Occipital lobe (tissue), 2 donors: ENCODE results near the gene SERPINA9. TPM values are rescaled to one million over a fixed set of nuclear protein-coding genes. Genes with fewer than 3 reads are reported as not detected.
"Not testable (repeated sequence)": the region's sequence is repeated elsewhere in the genome, so short reads cannot be mapped to it uniquely, and the experiment has no call there.

ENCODE experiments used
- DNase-seq: peaks from one replicate; lab custom pipeline; 2025; lab: John Stamatoyannopoulos, UW
- total RNA-seq: library from RNA; depleted of rRNA; stranded (reverse); fragments of >200 nt; gene quantifications from one replicate; pipeline ENCODE4 v1.2.3, GENCODE V29; 2014

The SERPINA9 gene
- total RNA-seq, 1 donor from 2014 or later = not detected

GRCh38 chr14:94486883-94487282 lies 10.9 kb upstream of the SERPINA9 start:
- no peak for DNase-seq

GRCh38 chr14:94485944-94486841 lies 10.2 kb upstream of the SERPINA9 start:
- no peak for DNase-seq

GRCh38 chr14:94484481-94484880 lies 8.5 kb upstream of the SERPINA9 start:
- no peak for DNase-seq

GRCh38 chr14:94483729-94484275 lies 7.8 kb upstream of the SERPINA9 start:
- DNase-seq = no peak

- no peak for DNase-seq
These were observed 7.1 kb upstream of the SERPINA9 start for GRCh38 chr14:94483071-94483451.

GRCh38 chr14:94482132-94483070 lies 6.4 kb upstream of the SERPINA9 start:
- not testable (repeated sequence) for DNase-seq

GRCh38 chr14:94481468-94482131 lies 5.6 kb upstream of the SERPINA9 start:
- no peak for DNase-seq

GRCh38 chr14:94480809-94481208 lies 4.8 kb upstream of the SERPINA9 start:
- no peak for DNase-seq

- no peak for DNase-seq
These were observed 2.4 kb upstream of the SERPINA9 start for GRCh38 chr14:94478420-94478819.

GRCh38 chr14:94474581-94475031 lies 1.4 kb downstream of the SERPINA9 start:
- DNase-seq = no peak

- DNase-seq = no peak
These were observed 2.2 kb downstream of the SERPINA9 start for GRCh38 chr14:94473666-94474410.

GRCh38 chr14:94472842-94473241 lies 3.2 kb downstream of the SERPINA9 start:
- DNase-seq = no peak

- no peak for DNase-seq
These were observed 5.0 kb downstream of the SERPINA9 start for GRCh38 chr14:94471045-94471444.

GRCh38 chr14:94470311-94470710 lies 5.7 kb downstream of the SERPINA9 start:
- DNase-seq = no peak

- no peak for DNase-seq
These were observed 6.7 kb downstream of the SERPINA9 start for GRCh38 chr14:94469261-94469660.

GRCh38 chr14:94467728-94468520 lies 8.1 kb downstream of the SERPINA9 start:
- DNase-seq = no peak

GRCh38 chr14:94466706-94467370 lies 9.2 kb downstream of the SERPINA9 start:
- DNase-seq = no peak

- no peak for DNase-seq
These were observed 11.0 kb downstream of the SERPINA9 start for GRCh38 chr14:94465042-94465441.

- no peak for DNase-seq
These were observed 11.7 kb downstream of the SERPINA9 start for GRCh38 chr14:94464290-94464689.
